Muscle layer of duodenum (tissue), 2 donors: ENCODE measurements around the gene JPH3.

Experiments used
- H3K27ac ChIP-seq: one replicate; pipeline ENCODE4 v1.7.0; 2013; ENCODE audit warnings: mild to moderate bottlenecking, low read length
- H3K27me3 ChIP-seq: one replicate; pipeline ENCODE4 v1.7.0; 2013; ENCODE audit warnings: low read depth, mild to moderate bottlenecking, control low read depth, low read length
- H3K36me3 ChIP-seq, 2 donors: one replicate each; pipeline ENCODE4 v1.7.0; 2013; ENCODE audit warnings: low read length in 2 of 2, control low read depth in 1 of 2, mild to moderate bottlenecking in 1 of 2; ENCODE audit not compliant: insufficient read depth in 2 of 2, control insufficient read depth in 1 of 2
- H3K4me1 ChIP-seq, 2 donors: one replicate each; pipeline ENCODE4 v1.7.0; 2013; ENCODE audit warnings: low read length in 2 of 2, mild to moderate bottlenecking in 2 of 2, control low read depth in 1 of 2, moderate library complexity in 1 of 2; ENCODE audit not compliant: insufficient read depth in 2 of 2, control insufficient read depth in 1 of 2
- H3K4me3 ChIP-seq, 2 donors: one replicate each; pipeline ENCODE4 v1.7.0; 2013; ENCODE audit warnings: low read length in 2 of 2, low read depth in 1 of 2, mild to moderate bottlenecking in 1 of 2
- H3K9me3 ChIP-seq, 2 donors: one replicate each; pipeline ENCODE4 v1.7.0; 2013; ENCODE audit warnings: low read length in 2 of 2, control low read depth in 1 of 2, mild to moderate bottlenecking in 1 of 2; ENCODE audit not compliant: control insufficient read depth in 1 of 2
- donor health status: healthy.

Gene JPH3

GRCh38 chr16:87631067-87631466, 28.8 kb downstream of the JPH3 start:
- no peaks in the 10 kb centered on the region for H3K27me3 ChIP-seq
- H3K36me3 ChIP-seq: no peaks in the 10 kb centered on the region
- H3K4me1 ChIP-seq: peaks cover 0 to 8% of the 10 kb centered on the region in 2 donors
- H3K9me3 ChIP-seq: peaks cover 14 to 17% of the 10 kb centered on the region in 2 donors
- H3K27ac ChIP-seq: no peak overlapping the region
- no peak overlapping the region for H3K4me3 ChIP-seq

DNA sequence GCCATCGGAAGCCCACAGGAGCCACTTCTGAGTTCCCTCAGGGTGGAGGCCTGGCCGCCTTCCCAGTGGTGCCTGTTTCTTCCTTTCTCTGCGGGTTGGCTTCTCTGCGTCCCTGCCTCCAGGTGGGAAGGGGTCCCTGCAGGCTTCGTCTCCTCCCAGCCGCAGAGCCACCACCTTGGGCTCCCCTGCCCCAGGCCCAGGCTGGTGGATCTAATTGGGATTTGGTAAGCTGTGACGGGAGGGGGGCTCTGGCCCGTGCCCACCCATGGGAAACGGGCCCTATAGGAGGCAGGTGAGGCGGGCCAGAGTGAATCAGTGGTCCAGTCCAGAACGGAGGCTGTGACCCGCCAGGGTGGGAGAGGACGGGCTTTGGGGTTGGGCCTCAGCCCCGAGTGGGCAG, 32.1 kb downstream of the JPH3 start:
- Histone ChIP-seq H3K9me3 (peaks cover 14 to 17% of the 10 kb centered on the region in 2 donors), H3K27ac (no peak overlapping the region), H3K4me3 (no peak overlapping the region), H3K36me3 (no peaks in the 10 kb centered on the region), H3K27me3 (no peaks in the 10 kb centered on the region), H3K4me1 (peaks cover 0 to 16% of the 10 kb centered on the region in 2 donors)

- Histone ChIP-seq H3K36me3 (no peaks in the 10 kb centered on the region), H3K4me1 (peaks cover 0 to 16% of the 10 kb centered on the region in 2 donors), H3K27me3 (no peaks in the 10 kb centered on the region), H3K9me3 (peaks cover 9% of the 10 kb centered on the region in 2 donors), H3K4me3 (peak overlapping the region in 1 of 2 donors; percentile 28), H3K27ac (no peak overlapping the region)
These were observed 33.3 kb downstream of the JPH3 start for GRCh38 chr16:87635541-87636049.

GRCh38 chr16:87636050-87636684, 33.9 kb downstream of the JPH3 start:
- Histone ChIP-seq H3K9me3 (peaks cover 3 to 4% of the 10 kb centered on the region in 2 donors), H3K27me3 (no peaks in the 10 kb centered on the region), H3K27ac (no peak overlapping the region), H3K4me1 (peaks cover 0 to 16% of the 10 kb centered on the region in 2 donors), H3K4me3 (peak overlapping the region in 1 of 2 donors; percentile 28), H3K36me3 (no peaks in the 10 kb centered on the region)

- Histone ChIP-seq H3K27ac (no peak overlapping the region), H3K9me3 (no peaks in the 10 kb centered on the region), H3K27me3 (no peaks in the 10 kb centered on the region), H3K36me3 (no peaks in the 10 kb centered on the region), H3K4me1 (peaks cover 0 to 16% of the 10 kb centered on the region in 2 donors), H3K4me3 (no peak overlapping the region)
These were observed 34.4 kb downstream of the JPH3 start for GRCh38 chr16:87636741-87637140.

DNA sequence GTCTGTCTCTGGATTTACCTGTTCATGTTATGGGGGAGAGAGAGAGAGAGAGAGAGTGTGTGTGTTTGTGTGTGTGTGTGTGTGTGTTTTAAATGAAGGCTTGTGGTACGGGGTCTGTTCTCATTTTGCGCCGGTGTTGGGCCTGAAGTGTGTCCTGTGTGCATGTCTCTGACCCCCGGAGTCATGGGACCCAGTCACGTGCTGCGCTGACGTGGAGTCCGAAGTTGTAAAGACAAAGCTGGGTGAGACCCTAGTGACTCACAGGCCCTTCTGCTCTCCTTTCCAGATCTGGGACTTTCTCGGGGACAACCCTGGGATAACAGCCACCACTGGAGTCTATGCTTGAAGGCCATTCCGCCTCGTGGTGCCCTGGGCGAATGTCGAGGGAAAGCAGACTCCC, 35.0 kb downstream of the JPH3 start:
- no peaks in the 10 kb centered on the region for H3K9me3 ChIP-seq
- H3K4me1 ChIP-seq: peaks cover 0 to 16% of the 10 kb centered on the region in 2 donors
- no peak overlapping the region for H3K4me3 ChIP-seq
- H3K27ac ChIP-seq: no peak overlapping the region
- H3K27me3 ChIP-seq: no peaks in the 10 kb centered on the region
- H3K36me3 ChIP-seq: no peaks in the 10 kb centered on the region

DNA sequence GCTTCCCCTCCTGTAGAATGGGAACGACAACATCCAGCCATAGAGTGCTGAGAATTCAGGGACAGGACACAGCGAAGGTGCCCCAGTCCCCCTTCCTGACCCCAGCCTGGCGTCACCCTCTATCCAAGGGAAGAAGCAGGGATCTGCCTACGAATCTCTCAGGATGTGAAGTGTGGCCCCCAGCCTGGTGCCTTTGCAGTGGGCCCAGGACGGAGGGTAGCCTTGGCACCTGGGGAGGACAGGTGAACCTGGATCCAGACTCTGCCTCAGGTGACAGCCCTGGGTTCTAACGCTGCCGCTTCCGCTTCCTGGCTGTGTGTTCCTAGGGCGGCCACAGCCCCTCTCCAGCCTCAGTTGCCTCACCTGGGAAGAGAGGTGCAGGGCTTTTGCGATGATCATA, 36.4 kb downstream of the JPH3 start:
- Histone ChIP-seq H3K27ac (no peak overlapping the region), H3K9me3 (no peaks in the 10 kb centered on the region), H3K4me1 (peaks cover 0 to 16% of the 10 kb centered on the region in 2 donors), H3K4me3 (no peak overlapping the region), H3K36me3 (no peaks in the 10 kb centered on the region), H3K27me3 (no peaks in the 10 kb centered on the region)

GRCh38 chr16:87641721-87642120, 39.4 kb downstream of the JPH3 start:
- H3K9me3 ChIP-seq: no peaks in the 10 kb centered on the region
- H3K27me3 ChIP-seq: no peaks in the 10 kb centered on the region
- H3K4me1 ChIP-seq: peaks cover 0 to under 1% of the 10 kb centered on the region in 2 donors
- no peak overlapping the region for H3K4me3 ChIP-seq
- no peaks in the 10 kb centered on the region for H3K36me3 ChIP-seq
- H3K27ac ChIP-seq: no peak overlapping the region

GRCh38 chr16:87642491-87642890, 40.2 kb downstream of the JPH3 start:
- Histone ChIP-seq H3K27me3 (no peaks in the 10 kb centered on the region), H3K36me3 (no peaks in the 10 kb centered on the region), H3K27ac (no peak overlapping the region), H3K9me3 (no peaks in the 10 kb centered on the region), H3K4me3 (no peak overlapping the region), H3K4me1 (no peaks in the 10 kb centered on the region)

DNA sequence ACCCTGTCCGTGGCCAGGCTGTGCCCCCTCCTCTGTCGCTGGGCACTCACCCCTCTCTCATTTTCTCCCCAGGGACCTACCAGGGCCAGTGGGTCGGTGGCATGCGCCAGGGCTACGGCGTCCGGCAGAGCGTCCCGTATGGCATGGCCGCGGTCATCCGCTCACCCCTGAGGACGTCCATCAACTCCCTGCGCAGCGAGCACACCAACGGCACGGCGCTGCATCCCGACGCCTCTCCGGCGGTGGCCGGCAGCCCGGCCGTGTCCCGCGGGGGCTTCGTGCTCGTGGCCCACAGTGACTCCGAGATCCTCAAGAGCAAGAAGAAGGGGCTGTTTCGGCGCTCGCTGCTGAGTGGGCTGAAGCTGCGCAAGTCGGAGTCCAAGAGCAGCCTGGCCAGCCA, 41.9 kb downstream of the JPH3 start:
- Histone ChIP-seq H3K27me3 (no peaks in the 10 kb centered on the region), H3K4me1 (no peaks in the 10 kb centered on the region), H3K27ac (no peak overlapping the region), H3K9me3 (no peaks in the 10 kb centered on the region), H3K36me3 (no peaks in the 10 kb centered on the region), H3K4me3 (no peak overlapping the region)

- Histone ChIP-seq H3K4me1 (no peaks in the 10 kb centered on the region), H3K36me3 (no peaks in the 10 kb centered on the region), H3K27me3 (no peaks in the 10 kb centered on the region), H3K9me3 (no peaks in the 10 kb centered on the region), H3K4me3 (no peak overlapping the region), H3K27ac (no peak overlapping the region)
These were observed 42.3 kb downstream of the JPH3 start for GRCh38 chr16:87644596-87644995.

DNA sequence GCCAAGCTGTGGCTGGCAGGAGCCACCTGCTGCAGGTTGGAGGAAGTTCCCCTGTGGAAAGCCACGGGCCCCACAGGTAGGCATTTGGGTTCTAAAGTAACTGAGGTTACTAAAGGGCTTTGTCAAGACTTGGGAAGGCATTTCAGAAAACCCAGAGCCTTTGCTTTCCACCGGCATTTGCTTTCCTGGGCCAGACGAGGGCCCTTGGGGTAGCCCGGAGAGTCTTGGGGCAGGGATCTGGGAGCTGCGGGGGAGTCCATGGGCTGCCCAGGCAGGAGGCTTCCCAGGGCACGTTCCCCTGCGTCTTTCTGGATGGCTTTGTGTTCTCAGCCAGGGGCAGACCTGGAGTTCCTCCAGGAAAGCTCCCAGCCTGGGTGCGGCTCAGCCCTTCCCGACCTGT, 43.5 kb downstream of the JPH3 start:
- Histone ChIP-seq H3K27me3 (no peaks in the 10 kb centered on the region), H3K36me3 (no peaks in the 10 kb centered on the region), H3K27ac (no peak overlapping the region), H3K4me3 (no peak overlapping the region), H3K9me3 (no peaks in the 10 kb centered on the region), H3K4me1 (no peaks in the 10 kb centered on the region)
